GM12874 (cell line): Measurements from ENCODE around the gene LCORL.

ENCODE experiments used
- TF ChIP-seq, protein P1 (sequence below): IDR thresholded peaks from 2 replicates; pipeline ENCODE4 v1.5.1; 2011; ENCODE audit warnings: low read depth, mild to moderate bottlenecking, control low read depth, low read length, moderate library complexity; ENCODE audit not compliant: insufficient read depth

Gene LCORL

GRCh38 chr4:17889692-17890091, 131.9 kb downstream of the LCORL start:
- TF ChIP-seq, protein P1, sequence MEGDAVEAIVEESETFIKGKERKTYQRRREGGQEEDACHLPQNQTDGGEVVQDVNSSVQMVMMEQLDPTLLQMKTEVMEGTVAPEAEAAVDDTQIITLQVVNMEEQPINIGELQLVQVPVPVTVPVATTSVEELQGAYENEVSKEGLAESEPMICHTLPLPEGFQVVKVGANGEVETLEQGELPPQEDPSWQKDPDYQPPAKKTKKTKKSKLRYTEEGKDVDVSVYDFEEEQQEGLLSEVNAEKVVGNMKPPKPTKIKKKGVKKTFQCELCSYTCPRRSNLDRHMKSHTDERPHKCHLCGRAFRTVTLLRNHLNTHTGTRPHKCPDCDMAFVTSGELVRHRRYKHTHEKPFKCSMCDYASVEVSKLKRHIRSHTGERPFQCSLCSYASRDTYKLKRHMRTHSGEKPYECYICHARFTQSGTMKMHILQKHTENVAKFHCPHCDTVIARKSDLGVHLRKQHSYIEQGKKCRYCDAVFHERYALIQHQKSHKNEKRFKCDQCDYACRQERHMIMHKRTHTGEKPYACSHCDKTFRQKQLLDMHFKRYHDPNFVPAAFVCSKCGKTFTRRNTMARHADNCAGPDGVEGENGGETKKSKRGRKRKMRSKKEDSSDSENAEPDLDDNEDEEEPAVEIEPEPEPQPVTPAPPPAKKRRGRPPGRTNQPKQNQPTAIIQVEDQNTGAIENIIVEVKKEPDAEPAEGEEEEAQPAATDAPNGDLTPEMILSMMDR, result no peak

- TF ChIP-seq, protein P1, result no peak
Observed at GRCh38 chr4:17884511-17884910, 137.0 kb downstream of the LCORL start.

- TF ChIP-seq, protein P1, result no peak
Observed at GRCh38 chr4:17884063-17884462, 137.5 kb downstream of the LCORL start.

- TF ChIP-seq, protein P1, result no peak
Observed at GRCh38 chr4:17877661-17878060, 143.9 kb downstream of the LCORL start.

DNA sequence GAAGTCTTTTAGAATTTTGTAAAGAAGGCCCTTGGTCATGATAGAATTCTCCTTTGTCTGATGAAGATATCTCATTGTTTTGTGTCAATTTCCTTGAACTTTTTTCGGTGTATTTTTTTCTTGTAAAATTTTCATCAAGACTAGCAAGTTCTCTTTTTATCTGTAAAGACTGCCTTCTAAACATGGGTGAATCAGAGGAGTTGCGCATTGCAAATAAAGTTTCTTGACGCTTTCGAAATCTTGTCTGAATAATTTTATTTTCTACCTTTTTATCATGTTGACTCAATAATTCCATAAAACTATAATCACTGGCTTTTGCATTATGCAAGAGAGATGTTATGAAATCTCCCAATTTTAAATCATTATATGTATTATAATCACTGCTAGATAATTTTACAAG, 144.6 kb downstream of the LCORL start:
- TF ChIP-seq, protein P1, result no peak

DNA sequence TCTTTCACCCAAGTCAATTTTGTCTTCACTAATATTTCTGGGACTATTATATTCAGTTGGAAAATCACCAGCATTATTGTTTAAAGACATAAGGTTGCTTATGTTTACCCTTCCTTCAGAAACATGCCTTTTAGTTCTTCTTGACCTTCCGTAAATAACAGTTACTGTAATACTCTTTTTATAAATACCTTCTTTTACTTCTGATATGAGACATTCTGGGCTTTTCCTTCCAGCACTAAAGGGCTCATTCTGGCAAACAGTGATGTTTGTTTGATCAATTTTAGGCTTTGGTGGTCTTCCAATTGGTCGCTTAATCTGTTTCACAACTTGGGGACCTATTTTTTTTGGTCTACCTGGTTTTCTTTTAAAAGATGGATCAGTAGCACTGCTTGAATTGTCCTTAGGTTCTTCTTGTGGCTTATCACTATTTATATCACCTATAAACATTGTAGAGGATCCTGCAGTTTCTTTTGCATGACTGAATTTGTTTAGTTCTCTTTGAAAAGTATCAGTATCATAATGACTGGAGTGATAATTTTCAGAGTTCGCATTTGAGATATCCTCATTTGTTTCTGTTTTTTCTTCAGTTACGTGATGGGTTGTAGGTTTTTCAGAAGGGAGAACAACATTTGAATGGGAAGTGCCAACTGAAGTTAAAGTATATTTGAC, 146.0 kb downstream of the LCORL start:
- TF ChIP-seq, protein P1, result no peak

DNA sequence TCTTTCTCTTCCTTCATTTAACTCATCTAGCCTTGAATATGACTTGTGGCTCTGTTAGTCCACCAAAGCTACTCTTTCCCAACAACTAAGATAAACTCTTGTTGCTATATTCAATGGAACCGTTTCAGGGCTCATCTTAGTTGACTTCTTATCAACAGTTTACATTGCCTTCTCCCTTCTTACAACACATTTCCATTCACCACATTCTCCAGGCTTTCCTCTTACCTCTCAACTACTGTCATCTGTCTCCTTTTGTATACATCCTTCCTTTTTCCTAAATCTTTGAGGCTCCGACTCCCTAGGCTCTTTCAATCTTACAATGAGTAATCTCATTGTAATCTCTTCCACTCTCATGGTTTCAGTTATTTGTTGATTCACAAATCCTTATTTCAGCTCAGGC, 152.2 kb downstream of the LCORL start:
- TF ChIP-seq, protein P1, result no peak
